Measurements from ENCODE around the gene PRRT1B.

PRRT1B gene

DNA sequence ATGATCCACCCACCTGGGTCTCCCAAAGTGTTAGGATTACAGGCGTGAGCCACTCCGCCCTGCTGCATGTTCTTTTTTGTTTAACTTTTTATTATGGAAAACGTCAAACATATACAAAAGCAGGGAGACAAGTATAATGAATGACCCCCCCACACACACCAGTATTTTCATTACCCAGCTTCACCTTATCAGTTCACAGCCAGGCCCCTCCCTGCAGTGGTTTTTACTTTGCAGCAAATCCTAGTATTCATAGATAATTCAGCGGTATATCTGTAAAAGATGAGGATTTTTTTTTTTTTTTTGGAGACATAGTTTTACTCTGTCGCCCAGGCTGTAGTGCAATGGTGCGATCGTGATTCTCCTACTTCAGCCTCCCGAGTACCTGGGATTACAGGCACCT lies 40.3 kb upstream of the PRRT1B start:
- H3K14ac ChIP-seq (ENCODE audit: low read length): no peak overlapping the region

DNA sequence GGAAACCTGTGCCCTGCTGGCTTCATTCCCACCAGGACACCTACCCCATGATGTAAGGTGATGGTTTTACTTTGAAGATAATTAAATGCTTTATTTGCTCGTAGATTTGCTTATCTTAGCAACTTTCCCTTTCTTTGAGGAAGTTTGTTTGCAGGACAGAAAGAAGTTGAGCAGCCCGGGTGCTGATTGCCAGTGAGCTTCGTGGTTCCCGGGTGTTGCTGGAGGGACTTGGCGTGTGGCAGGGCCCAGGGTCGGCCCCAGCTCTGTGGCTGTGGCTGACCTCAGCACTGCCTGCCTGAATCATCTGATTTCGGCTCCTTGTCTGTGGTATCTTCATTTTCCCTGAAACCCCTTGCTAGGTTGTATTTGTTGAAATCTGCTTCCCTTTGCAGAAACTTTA lies 33.9 kb upstream of the PRRT1B start:
- H3K27ac ChIP-seq (ENCODE audit: low read depth, low read length): no peak overlapping the region
- no peak overlapping the region for H4K8ac ChIP-seq (ENCODE audit: low read depth, low read length)
- no peak overlapping the region for H2BK120ac ChIP-seq (ENCODE audit: insufficient read depth, low read length, poor library complexity)
- H3K79me2 ChIP-seq (ENCODE audit: control insufficient read depth, insufficient read depth, low read length, poor library complexity): no peaks in the 10 kb centered on the region
- no peak overlapping the region for H2BK12ac ChIP-seq (ENCODE audit: low read length)
- WGBS (ENCODE audit: extremely low coverage, insufficient coverage, insufficient read length): no CpG with 5 or more reads among the region's 7 CpGs
- H3K79me1 ChIP-seq (ENCODE audit: low read length): no peaks in the 10 kb centered on the region
- H3K9ac ChIP-seq (ENCODE audit: low read length): no peak overlapping the region
- H2AK5ac ChIP-seq (ENCODE audit: low read length): no peak overlapping the region
- H3K18ac ChIP-seq (ENCODE audit: low read length): no peak overlapping the region
- H2BK5ac ChIP-seq (ENCODE audit: low read depth, low read length, poor library complexity): no peak overlapping the region
- no peak overlapping the region for H3K4me3 ChIP-seq (ENCODE audit: low read depth, low read length)
- no peaks in the 10 kb centered on the region for H3K4me1 ChIP-seq (ENCODE audit: control insufficient read depth in 1 of 2, insufficient read depth in 2 of 2, low read length in 2 of 2)
- no peak overlapping the region for H4K12ac ChIP-seq (ENCODE audit: low read depth, low read length)
- no peak overlapping the region for H2AFZ ChIP-seq (ENCODE audit: insufficient read depth, low read length, poor library complexity)
- H3K9me3 ChIP-seq (ENCODE audit: insufficient read depth, low read depth, low read length): peaks cover 10% of the 10 kb centered on the region
- H3K36me3 ChIP-seq (ENCODE audit: control insufficient read depth in 1 of 2, insufficient read depth in 2 of 2, low read length in 2 of 2): peaks cover 65 to 75% of the 10 kb centered on the region in 2 experiments
- no peak overlapping the region for H3K4ac ChIP-seq (ENCODE audit: low read depth, low read length)
- no peak overlapping the region for H3K23ac ChIP-seq (ENCODE audit: low read length)
- H3K27me3 ChIP-seq (ENCODE audit: insufficient read depth, low read length): no peaks in the 10 kb centered on the region
- no peak overlapping the region for H3K14ac ChIP-seq (ENCODE audit: low read length)
- H4K91ac ChIP-seq (ENCODE audit: low read depth, low read length): no peak overlapping the region
- no peak for DNase-seq
- no peak overlapping the region for H3K4me2 ChIP-seq (ENCODE audit: low read length)

More for the DNA sequence above, 40.3 kb upstream of the PRRT1B start:
- H3K4me3 ChIP-seq (ENCODE audit: low read depth, low read length): no peak overlapping the region
- peaks cover 8% of the 10 kb centered on the region for H3K79me1 ChIP-seq (ENCODE audit: low read length)
- no peak overlapping the region for H4K8ac ChIP-seq (ENCODE audit: low read depth, low read length)
- H3K9me3 ChIP-seq (ENCODE audit: insufficient read depth, low read depth, low read length): peaks cover 3% of the 10 kb centered on the region
- DNase-seq: no peak
- peaks cover 11% of the 10 kb centered on the region for H3K79me2 ChIP-seq (ENCODE audit: control insufficient read depth, insufficient read depth, low read length, poor library complexity)
- H2BK12ac ChIP-seq (ENCODE audit: low read length): no peak overlapping the region
- H3K18ac ChIP-seq (ENCODE audit: low read length): no peak overlapping the region
- H3K23ac ChIP-seq (ENCODE audit: low read length): no peak overlapping the region
- no peak overlapping the region for H4K12ac ChIP-seq (ENCODE audit: low read depth, low read length)
- no peak overlapping the region for H2AFZ ChIP-seq (ENCODE audit: insufficient read depth, low read length, poor library complexity)
- H3K27ac ChIP-seq (ENCODE audit: low read depth, low read length): no peak overlapping the region
- H3K9ac ChIP-seq (ENCODE audit: low read length): no peak overlapping the region
- H2AK5ac ChIP-seq (ENCODE audit: low read length): no peak overlapping the region
- WGBS (ENCODE audit: extremely low coverage, insufficient coverage, insufficient read length): no CpG with 5 or more reads among the region's 8 CpGs
- no peak overlapping the region for H3K4ac ChIP-seq (ENCODE audit: low read depth, low read length)
- no peak overlapping the region for H4K91ac ChIP-seq (ENCODE audit: low read depth, low read length)
- no peaks in the 10 kb centered on the region for H3K27me3 ChIP-seq (ENCODE audit: insufficient read depth, low read length)
- H3K4me2 ChIP-seq (ENCODE audit: low read length): no peak overlapping the region
- peaks cover 9 to 10% of the 10 kb centered on the region in 2 experiments for H3K4me1 ChIP-seq (ENCODE audit: control insufficient read depth in 1 of 2, insufficient read depth in 2 of 2, low read length in 2 of 2)
- no peak overlapping the region for H2BK120ac ChIP-seq (ENCODE audit: insufficient read depth, low read length, poor library complexity)
- H3K36me3 ChIP-seq (ENCODE audit: control insufficient read depth in 1 of 2, insufficient read depth in 2 of 2, low read length in 2 of 2): peaks cover 20 to 21% of the 10 kb centered on the region in 2 experiments
- H2BK5ac ChIP-seq (ENCODE audit: low read depth, low read length, poor library complexity): no peak overlapping the region

DNA sequence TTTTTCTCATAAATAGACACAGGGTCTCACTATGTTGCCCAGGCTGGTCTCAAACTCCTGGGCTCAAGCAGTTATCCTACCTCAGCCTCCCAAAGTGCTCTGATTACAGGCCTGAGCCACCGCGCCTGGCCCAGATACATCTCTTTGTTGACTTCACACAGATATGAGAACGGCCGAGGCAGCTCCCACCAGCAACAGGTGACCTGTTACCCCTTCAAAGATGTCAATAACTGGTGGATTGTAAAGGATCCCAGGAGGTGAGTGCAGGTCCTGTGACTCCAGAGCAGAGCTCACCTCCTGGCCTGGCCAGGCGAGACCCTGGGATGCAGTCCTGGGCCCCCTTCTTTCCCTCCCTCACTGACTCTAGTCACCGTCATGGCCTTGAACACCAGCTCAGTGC lies 33.4 kb upstream of the PRRT1B start:
- WGBS (ENCODE audit: extremely low coverage, insufficient coverage, insufficient read length): no CpG with 5 or more reads among the region's 6 CpGs
- no peak overlapping the region for H3K27ac ChIP-seq (ENCODE audit: low read depth, low read length)
- H2AK5ac ChIP-seq (ENCODE audit: low read length): no peak overlapping the region

DNA sequence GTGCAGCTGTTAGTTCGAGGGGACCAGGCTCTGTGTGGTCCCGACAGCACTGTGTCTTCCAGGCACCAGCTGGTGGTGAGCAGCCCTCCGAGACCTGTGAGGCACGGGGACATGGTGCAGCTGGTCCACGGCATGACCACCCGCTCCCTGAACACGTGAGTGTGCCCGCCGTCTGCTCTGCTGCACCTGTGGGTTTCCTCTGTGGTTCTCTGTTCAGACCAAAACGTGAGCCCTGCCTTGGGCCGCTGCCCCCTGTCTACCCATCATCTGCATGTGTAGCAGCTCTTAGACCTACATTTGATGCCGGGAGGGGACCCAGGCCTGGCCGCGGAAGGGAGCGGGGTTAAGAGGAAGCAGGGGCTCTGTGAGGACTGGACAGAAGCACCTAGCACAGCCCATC lies 32.1 kb upstream of the PRRT1B start:
- no peak overlapping the region for H3K18ac ChIP-seq (ENCODE audit: low read length)
- no peak overlapping the region for H2BK5ac ChIP-seq (ENCODE audit: low read depth, low read length, poor library complexity)
- no peak overlapping the region for H2AFZ ChIP-seq (ENCODE audit: insufficient read depth, low read length, poor library complexity)
- no peak overlapping the region for H3K9ac ChIP-seq (ENCODE audit: low read length)
- no peak overlapping the region for H3K14ac ChIP-seq (ENCODE audit: low read length)
- peaks cover 72 to 85% of the 10 kb centered on the region in 2 experiments for H3K36me3 ChIP-seq (ENCODE audit: control insufficient read depth in 1 of 2, insufficient read depth in 2 of 2, low read length in 2 of 2)
- H4K8ac ChIP-seq (ENCODE audit: low read depth, low read length): no peak overlapping the region
- no peak overlapping the region for H2BK120ac ChIP-seq (ENCODE audit: insufficient read depth, low read length, poor library complexity)
- H3K4me1 ChIP-seq (ENCODE audit: control insufficient read depth in 1 of 2, insufficient read depth in 2 of 2, low read length in 2 of 2): no peaks in the 10 kb centered on the region
- no peaks in the 10 kb centered on the region for H3K27me3 ChIP-seq (ENCODE audit: insufficient read depth, low read length)
- peaks cover 7% of the 10 kb centered on the region for H3K9me3 ChIP-seq (ENCODE audit: insufficient read depth, low read depth, low read length)
- DNase-seq: no peak
- H3K27ac ChIP-seq (ENCODE audit: low read depth, low read length): no peak overlapping the region
- no CpG with 5 or more reads among the region's 15 CpGs for WGBS (ENCODE audit: extremely low coverage, insufficient coverage, insufficient read length)
- H2BK12ac ChIP-seq (ENCODE audit: low read length): no peak overlapping the region
- H3K23ac ChIP-seq (ENCODE audit: low read length): no peak overlapping the region
- no peaks in the 10 kb centered on the region for H3K79me2 ChIP-seq (ENCODE audit: control insufficient read depth, insufficient read depth, low read length, poor library complexity)
- H4K91ac ChIP-seq (ENCODE audit: low read depth, low read length): no peak overlapping the region
- H4K12ac ChIP-seq (ENCODE audit: low read depth, low read length): no peak overlapping the region
- no peak overlapping the region for H3K4me3 ChIP-seq (ENCODE audit: low read depth, low read length)
- H3K79me1 ChIP-seq (ENCODE audit: low read length): no peaks in the 10 kb centered on the region
- H3K4me2 ChIP-seq (ENCODE audit: low read length): no peak overlapping the region
- H3K4ac ChIP-seq (ENCODE audit: low read depth, low read length): no peak overlapping the region
- H2AK5ac ChIP-seq (ENCODE audit: low read length): no peak overlapping the region

More for the DNA sequence above, 33.4 kb upstream of the PRRT1B start:
- H3K4ac ChIP-seq (ENCODE audit: low read depth, low read length): no peak overlapping the region
- H4K8ac ChIP-seq (ENCODE audit: low read depth, low read length): no peak overlapping the region
- no peak overlapping the region for H2BK5ac ChIP-seq (ENCODE audit: low read depth, low read length, poor library complexity)
- H3K23ac ChIP-seq (ENCODE audit: low read length): no peak overlapping the region
- H3K4me1 ChIP-seq (ENCODE audit: control insufficient read depth in 1 of 2, insufficient read depth in 2 of 2, low read length in 2 of 2): no peaks in the 10 kb centered on the region
- H2BK120ac ChIP-seq (ENCODE audit: insufficient read depth, low read length, poor library complexity): no peak overlapping the region
- H3K18ac ChIP-seq (ENCODE audit: low read length): no peak overlapping the region
- H3K79me1 ChIP-seq (ENCODE audit: low read length): no peaks in the 10 kb centered on the region
- no peak for DNase-seq
- peaks cover 10% of the 10 kb centered on the region for H3K9me3 ChIP-seq (ENCODE audit: insufficient read depth, low read depth, low read length)
- H4K91ac ChIP-seq (ENCODE audit: low read depth, low read length): no peak overlapping the region
- H3K79me2 ChIP-seq (ENCODE audit: control insufficient read depth, insufficient read depth, low read length, poor library complexity): no peaks in the 10 kb centered on the region
- H3K9ac ChIP-seq (ENCODE audit: low read length): no peak overlapping the region
- H4K12ac ChIP-seq (ENCODE audit: low read depth, low read length): no peak overlapping the region
- H3K14ac ChIP-seq (ENCODE audit: low read length): no peak overlapping the region
- H2BK12ac ChIP-seq (ENCODE audit: low read length): no peak overlapping the region
- no peak overlapping the region for H3K4me2 ChIP-seq (ENCODE audit: low read length)
- peaks cover 70 to 79% of the 10 kb centered on the region in 2 experiments for H3K36me3 ChIP-seq (ENCODE audit: control insufficient read depth in 1 of 2, insufficient read depth in 2 of 2, low read length in 2 of 2)
- no peak overlapping the region for H2AFZ ChIP-seq (ENCODE audit: insufficient read depth, low read length, poor library complexity)
- no peak overlapping the region for H3K4me3 ChIP-seq (ENCODE audit: low read depth, low read length)
- H3K27me3 ChIP-seq (ENCODE audit: insufficient read depth, low read length): no peaks in the 10 kb centered on the region

All from trophoblast cell (in vitro differentiated cells and primary cell).